SK-MEL-5 (cell line): ENCODE data around the gene SHLD1. TPM values are rescaled to one million over a fixed set of nuclear protein-coding genes. Genes with fewer than 3 reads are reported as not detected.
"Not testable (repeated sequence)": the region's sequence is repeated elsewhere in the genome, so short reads cannot be mapped to it uniquely, and the experiment has no call there.

Experiments
- DNase-seq: peaks from one replicate; pipeline ENCODE4 v3.0.0-alpha.2; 2016; ENCODE audit warnings: low read depth, low spot score
- in situ Hi-C: cut with HindIII; loops from 2 replicates; pipeline ENCODE4 v1.10.0; 2016; ENCODE audit warnings: low sequenced_read_pairs, high pct_unique_total_duplicates, low pct_unique_long_range_greater_than_20kb
- total RNA-seq: library from RNA; depleted of rRNA; stranded (reverse); fragments of >200 nt; shearing (Covaris generic); gene quantifications from 2 replicates; pipeline ENCODE4 v1.2.3, GENCODE V29; 2014

SHLD1 gene
- total RNA-seq, 1 experiment from 2014 or later, result 4.0 TPM

DNA sequence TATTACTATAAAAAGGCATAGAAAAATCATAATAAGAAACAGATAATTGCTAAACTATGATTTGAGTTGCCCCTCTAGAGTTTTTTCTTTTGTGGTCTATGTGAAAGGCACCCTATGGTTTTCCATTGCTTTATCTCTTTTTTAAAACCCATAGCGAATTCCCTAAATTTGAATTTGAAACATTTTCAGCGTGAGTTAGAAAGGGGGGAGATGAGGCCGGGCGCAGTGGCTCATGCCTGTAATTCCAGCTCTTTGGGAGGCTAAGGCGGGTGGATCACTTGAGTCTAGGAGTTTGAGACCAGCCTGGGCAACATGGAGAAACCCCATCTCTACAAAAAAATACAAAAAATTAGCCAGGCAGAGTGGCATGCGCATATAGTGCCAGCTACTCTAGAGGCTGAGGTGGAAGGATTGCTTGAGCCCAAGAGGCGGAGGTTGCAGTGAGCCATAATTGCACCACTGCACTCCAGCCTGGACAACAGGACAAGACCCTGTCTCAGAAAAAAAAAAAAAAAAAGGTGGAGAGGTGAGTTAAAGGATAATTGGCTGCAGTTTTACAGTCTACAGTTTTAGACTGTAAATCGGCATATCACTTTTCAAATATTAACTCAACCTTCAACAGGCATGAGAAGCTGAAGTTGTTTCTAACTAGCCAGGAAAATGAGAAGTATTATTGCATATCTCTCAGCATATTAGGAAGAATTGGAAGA lies 46.3 kb downstream of the SHLD1 start:
- DNase-seq, result no peak

DNA sequence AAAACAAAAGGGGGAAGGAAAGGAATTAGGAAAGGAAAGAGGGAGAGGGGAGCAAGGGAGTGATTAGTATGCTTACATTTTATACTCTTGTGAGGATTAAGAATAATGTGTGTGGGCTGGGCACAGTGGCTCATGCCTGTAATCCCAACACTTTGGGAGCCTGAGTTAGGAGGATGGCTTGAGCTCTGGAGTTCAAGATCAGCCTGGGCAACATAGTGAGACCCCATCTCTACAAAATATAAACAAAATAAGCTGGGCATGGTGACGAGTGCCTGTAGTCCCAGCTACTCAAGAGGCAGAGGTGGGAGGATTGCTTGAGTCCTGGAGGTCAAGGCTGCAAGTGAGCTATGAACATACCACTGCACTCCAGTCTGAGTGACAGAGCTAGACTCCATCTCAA lies 47.0 kb downstream of the SHLD1 start:
- no peak for DNase-seq

More for the DNA sequence above, 46.3 kb downstream of the SHLD1 start:
- in situ Hi-C loops, result loop anchor here (25.0 kb wide), 1 partner anchor 234 kb away; no protein-coding TSS in a partner anchor

DNA sequence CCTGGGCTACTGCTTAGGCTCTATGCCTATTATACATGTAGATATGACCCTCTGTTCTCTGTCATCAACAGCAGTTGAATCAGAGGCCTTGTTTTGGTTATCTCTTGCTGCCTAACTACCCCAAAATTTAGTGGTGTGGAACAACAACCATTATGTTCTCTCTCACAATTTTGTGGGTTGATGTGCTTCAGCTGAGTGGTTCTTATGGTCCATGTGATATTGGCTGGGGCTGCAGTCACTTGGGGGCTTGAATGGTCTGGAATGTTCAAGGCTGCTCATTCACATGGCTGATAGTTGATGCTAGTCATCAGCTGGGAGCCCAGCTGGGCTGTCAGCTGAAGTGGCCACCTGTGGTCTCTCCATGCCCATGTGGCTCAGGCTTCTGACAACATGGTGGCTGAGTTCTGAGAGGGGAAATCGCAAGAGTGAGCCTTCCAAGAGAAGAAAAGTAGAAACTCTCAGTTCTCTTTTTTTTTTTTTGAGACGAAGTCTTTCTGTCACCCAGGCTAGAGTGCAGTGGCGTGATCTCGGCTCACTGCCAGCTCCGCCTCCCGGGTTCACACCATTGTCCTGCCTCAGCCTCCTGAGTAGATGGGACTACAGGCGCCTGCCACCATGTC lies 47.8 kb downstream of the SHLD1 start:
- in situ Hi-C loops, result loop anchor here (25.0 kb wide), 1 partner anchor 236 kb away; no protein-coding TSS in a partner anchor
- DNase-seq, result no peak

More for the DNA sequence above, 47.0 kb downstream of the SHLD1 start:
- in situ Hi-C loops, result loop anchor here (25.0 kb wide), 1 partner anchor 235 kb away; no protein-coding TSS in a partner anchor

DNA sequence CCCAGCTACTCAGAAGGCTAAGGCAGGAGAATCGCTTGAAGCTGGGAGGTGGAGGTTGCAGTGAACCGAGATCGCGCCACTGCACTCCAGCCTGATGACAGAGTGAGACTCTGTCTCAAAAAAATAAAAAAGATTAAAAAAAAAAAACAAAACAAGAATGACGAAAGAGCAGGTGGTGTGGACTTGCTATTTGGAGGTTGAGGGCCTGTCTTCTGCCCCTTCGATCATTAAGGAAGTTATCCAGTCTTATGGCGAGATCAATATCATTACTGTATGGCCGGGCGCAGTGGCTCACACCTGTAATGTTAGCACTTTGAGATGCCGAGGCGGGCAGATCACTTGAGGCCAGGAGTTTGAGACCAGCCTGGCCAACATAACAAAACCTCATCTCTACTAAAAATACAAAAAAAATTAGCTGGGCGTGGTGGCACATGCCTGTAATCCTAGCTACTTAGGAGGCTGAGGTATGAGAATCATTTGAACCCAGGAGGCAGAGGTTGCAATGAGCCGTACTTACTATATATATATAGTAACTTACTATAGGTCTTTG lies 53.6 kb downstream of the SHLD1 start:
- DNase-seq, in situ Hi-C loops: not testable (repeated sequence)

DNA sequence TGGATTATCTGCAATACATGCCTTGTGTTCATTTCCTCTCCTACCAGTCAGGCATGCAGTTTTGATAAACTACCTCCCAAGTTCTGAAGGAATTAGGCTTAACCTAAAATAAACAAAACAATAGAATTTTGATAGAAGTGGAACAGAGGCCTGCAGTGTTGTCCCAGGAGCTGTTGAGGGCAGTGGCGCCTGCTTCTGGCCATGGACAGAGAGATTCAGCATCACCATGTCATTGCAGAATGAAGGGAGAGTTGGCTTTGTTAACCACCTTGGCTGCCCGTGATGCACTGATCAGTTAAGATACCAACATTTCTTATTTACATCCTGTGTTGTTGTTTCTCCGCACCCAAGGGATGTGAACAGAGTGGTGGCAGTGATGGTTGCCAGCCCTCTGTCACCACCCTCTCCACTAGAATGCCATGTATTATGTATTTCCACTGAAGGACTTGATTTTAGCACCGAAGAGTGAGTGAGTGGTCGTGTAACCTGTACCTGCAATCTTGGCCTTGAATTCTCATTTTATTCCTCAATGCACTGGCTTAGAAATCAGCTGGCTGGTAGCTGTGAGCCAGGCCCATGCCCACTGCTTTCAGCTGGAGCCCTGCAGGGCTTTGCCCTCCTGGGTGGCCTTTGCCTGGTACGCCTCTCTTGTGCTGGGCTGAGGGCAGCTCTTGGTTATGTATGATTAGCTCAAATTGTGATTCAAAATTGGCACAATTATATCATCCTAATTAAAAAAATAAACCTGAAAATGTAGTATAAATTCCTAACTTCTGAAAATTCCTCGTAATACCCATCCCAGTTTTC lies 56.5 kb downstream of the SHLD1 start:
- in situ Hi-C loops, result no loop called here
- DNase-seq, result peak; percentile 51

DNA sequence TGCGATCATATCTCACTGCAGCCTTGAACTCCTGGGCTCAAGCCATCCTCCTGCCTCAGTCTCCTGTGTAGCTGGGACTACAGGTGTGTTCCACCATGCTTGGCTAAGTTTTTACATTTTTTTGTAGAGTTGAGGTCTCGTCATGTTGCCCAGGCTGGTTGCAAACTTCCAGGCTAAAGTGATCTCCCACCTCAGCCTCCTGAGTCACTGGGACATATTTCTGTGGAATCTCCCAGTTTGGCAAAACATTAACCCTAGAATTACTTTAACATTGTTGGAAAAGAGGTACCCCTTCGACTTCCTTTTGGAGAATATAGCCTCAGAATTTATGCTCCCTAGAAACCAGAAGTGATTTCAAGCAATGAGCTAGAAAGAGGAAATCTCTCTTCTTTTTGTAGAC lies 57.2 kb downstream of the SHLD1 start:
- in situ Hi-C loops, result no loop called here
- no peak for DNase-seq

DNA sequence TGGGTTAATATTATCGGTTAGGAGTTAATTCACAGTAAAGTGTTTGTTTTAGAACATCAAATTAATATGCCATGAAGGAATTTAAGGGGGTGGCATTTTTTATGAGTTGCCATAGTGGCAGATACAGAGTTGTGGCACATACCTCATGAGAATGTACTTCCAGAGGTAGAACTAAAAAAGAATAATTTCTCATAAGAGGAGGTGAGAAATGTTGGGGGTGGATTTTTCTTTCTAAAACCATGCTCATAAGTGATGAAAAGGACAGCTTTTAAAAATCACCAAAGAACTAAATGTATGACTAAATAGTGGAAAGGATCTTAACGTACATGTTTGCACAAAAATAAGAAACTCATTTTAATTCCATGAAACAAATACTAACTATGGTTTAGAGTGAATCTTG lies 58.7 kb downstream of the SHLD1 start:
- in situ Hi-C loops, result no loop called here

DNA sequence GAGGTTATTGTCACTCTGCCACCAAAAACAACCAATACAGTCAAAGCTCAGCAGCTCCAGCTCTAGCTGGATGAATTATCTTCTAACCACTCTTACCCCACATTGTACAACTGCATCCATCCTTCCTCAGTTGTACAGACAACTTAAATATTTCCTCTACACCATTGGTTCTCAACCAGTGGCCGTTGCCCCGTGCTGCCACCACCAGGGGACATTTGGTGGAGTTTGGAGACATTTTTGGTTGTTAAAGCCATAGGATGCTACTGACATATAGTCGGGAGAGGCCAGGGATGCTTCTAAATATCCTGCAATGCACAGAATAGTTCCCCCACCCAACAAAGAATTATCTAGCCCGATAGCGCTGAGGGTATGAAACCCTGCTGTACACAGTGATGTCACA lies 59.3 kb downstream of the SHLD1 start:
- in situ Hi-C loops, result no loop called here
- DNase-seq, result no peak

More for the DNA sequence above, 58.7 kb downstream of the SHLD1 start:
- DNase-seq, result no peak

DNA sequence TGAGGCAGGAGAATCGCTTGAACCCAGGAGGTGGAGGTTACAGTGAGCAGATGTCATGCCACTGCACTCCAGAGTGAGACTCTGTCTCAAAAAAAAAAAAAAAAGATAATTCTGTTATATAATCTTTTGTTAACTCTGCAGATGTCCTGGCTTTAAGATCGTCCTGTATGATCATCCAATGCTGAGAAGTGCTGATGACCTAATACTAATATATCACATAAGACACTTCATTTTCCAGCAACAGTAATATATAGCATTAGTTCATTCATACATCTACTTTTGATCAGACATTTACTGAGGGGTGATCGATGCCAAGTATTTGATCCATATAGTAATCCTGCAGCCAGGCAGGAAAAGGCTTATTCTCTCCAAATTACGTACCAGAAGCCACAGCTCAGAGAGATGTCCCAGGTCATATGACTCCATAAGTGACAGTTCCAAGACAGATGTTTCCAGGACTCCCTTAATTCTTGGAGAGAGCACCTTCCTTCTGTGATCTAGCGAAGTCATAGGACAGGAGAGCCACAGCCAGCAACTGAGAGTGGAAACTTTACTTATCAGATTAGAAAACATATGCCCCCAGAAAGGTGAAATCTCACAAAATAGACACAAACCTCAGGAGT lies 60.7 kb downstream of the SHLD1 start:
- in situ Hi-C loops, result no loop called here

DNA sequence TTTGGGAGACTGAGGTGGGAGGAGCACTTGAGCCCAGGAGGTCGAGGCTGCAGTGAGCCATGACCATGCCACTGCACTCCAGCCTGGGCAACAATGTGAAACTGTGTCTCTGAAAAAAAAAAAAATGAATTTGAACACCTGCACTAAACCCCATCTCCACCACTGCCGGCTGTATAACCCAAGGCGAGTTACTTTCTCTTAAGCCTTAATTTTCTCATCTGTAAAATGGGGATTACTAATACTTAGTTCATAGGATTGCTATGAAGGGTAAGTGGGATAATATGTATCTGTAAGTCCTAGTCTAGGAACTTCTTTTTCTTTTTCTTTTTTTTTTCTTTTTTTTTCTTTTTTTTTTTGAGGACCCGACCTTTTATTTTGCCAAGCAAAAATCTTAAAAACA lies 61.5 kb downstream of the SHLD1 start:
- in situ Hi-C loops, result no loop called here
- no peak for DNase-seq

More for the DNA sequence above, 60.7 kb downstream of the SHLD1 start:
- DNase-seq, result no peak

DNA sequence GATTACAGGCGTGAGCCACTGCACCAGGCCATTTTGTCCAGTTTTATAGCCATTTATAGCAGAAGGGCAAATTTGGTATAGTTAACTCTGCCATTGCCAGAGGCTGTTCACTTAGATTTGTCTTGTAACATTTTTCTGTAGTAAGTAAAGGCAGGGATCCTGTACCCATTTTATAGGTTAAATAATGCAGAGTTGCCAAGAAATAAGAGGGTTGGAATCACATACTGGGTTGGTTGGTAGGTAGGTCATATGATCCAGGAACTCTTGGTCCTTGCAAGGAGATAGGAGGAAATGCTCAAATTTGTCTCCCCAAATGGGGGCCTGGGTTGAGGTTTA lies 68.1 kb downstream of the SHLD1 start:
- in situ Hi-C loops, result no loop called here

DNA sequence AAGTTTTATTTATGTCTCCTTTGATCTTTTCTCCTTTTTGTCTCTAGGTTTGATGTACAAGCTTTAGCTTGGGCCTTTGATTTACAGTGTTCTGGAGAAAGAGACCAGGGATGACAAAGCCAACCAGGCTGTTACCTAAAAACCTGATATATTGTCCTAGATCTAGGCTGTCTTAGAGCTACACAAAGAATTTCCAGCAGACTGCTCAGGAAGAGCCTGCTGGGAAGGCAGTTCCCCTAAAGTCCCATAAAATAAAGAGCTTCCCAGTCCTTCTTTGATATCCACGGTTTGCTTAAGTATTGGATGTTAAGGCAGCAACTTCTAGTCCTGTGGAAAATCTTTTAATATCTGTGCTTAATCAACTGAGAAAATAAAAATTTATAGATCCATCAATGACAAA lies 70.5 kb downstream of the SHLD1 start:
- DNase-seq, result no peak
- in situ Hi-C loops, result no loop called here

More for the DNA sequence above, 68.1 kb downstream of the SHLD1 start:
- DNase-seq, result no peak

DNA sequence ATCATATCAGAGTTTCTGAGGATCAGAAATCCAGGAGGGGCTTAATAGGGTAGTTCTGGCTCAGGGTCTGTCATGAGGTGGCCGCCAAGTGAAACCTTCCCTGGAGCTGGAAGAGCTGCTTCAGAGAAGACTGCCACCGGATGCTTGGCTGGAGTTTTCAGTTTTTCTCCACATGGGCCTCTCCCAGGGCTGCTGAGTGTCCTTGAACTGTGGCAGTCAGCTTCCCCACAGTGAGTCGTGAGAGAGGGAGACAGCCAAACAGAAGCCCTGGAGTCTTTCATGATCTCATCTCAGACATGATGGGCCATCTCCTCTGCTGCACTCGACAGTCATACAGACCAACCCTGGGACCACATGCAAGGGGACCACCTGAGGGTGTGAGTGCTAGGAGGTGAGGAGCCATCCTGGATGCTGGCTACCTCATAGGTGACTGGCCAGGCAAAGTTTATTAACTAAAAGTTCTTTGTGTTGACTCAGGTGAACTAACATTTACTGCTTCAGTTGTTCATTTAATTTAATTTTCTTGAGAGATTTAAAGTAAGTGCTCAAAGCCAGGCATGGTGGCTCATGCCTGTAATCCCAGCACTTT lies 71.5 kb downstream of the SHLD1 start:
- no peak for DNase-seq
- in situ Hi-C loops, result no loop called here

DNA sequence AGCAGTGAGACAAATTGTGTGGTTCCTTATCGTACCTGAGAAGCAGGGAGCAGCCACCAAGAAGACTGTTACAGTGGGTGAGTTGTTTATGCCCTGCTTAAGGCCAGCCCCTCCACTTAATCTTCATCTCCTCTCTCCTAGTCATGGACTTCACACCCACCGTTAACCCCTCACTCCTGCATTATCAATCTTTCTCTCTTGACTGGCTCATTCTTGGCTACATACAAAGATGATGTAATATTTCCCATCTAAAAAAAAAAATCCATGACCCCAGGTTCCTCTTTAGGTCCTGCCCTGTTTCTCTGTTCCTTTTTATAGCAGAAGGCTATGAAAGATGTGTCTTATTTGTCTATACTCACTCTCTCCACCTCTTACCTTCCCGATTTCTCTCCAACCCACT lies 72.4 kb downstream of the SHLD1 start:
- in situ Hi-C loops, result no loop called here
- no peak for DNase-seq

DNA sequence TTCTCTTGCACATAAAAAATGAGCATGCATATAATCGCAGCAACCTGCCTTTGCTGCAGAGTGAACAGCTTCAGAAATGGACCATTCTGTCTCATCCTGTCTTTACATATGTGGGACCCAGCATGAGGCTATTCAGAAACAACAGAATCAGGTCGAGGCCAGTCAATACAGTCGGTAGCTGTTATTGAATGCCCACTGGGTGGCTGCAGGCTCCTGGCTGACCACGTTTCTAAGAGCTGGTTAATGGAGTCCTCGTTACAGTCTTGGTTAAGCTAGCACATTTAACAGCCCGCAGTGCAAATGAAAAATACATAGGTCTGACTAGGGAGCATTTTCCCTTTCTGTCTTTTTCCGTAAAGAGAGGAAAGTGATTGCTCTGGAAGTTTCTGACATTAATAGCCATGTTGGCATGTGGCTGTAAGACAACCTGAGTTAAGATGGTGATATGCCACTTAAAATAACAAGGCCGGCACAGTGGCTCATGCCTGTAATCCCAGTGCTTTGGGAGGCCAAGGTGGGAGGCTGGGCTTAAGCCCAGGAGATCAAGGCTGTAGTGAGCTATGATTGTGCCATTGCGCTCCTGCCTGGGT lies 75.0 kb downstream of the SHLD1 start:
- in situ Hi-C loops, result no loop called here
- peak; percentile 56 for DNase-seq

DNA sequence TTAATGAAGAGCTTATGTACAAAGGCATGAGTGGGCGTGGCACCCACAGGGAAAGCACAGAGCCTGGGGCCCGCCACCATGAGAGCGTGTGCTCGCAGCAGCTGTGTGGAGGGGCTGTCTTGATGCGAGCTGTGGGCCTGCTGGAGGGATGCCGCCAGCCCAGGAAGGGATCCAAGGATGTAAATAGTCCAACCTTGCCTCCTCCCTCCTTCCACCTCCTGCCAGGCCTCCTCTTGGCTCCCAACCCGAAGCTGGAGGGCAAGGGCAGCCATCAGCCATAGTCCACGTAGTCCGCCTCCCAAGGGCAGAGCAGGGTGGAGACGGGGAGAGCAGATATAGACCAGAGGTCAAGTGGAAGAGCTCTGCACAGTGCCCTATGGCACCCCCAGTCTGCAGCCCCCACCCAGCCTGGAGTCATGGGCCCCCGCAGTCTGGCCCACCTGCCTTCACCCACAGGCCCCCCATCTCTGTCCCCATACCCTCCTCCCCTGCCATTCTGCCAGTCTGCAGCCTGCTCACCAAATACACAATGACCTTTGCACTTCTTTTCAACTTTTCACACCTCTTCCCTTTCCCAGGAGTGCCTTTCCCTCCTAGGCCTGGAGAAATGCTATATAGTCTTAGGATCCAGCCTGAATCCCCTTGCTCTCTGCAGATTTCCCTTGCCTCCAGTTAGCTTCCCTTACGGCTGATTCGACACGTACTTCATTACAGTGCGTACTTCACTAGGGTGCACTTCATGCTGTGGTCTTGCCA lies 77.1 kb downstream of the SHLD1 start:
- no peak for DNase-seq
- in situ Hi-C loops, result no loop called here
